Left lung (tissue), 10 donors: Measurements from ENCODE around the gene TOMM40. TPM values are rescaled to one million over a fixed set of nuclear protein-coding genes. Genes with fewer than 3 reads are reported as not detected.
"Not testable (repeated sequence)": the region's sequence is repeated elsewhere in the genome, so short reads cannot be mapped to it uniquely, and the experiment has no call there.

Source experiments
- ATAC-seq: fragments of 200-7000 bp; cut with Tn5 transposase; one replicate; pipeline ENCODE4 v1.9.1; 2020; ENCODE audit warnings: moderate library complexity
- DNase-seq, 4 donors: peaks; one replicate each; pipeline ENCODE4 v3.0.0-alpha.2; 2013 to 2020
- H3K27ac ChIP-seq, 2 donors: fragments of 200-600 bp; sonication (generic) in 1 of 2; one replicate each; pipeline versions ENCODE4 v1.5.0 to v1.8.0; 2020 to 2021
- H3K27me3 ChIP-seq, 2 donors: fragments of 200-600 bp; sonication (generic) in 1 of 2; one replicate each; pipeline versions ENCODE4 v1.5.0 to v1.8.0; 2020 to 2021
- H3K36me3 ChIP-seq, 2 donors: fragments of 200-600 bp; sonication (generic) in 1 of 2; one replicate each; pipeline versions ENCODE4 v1.5.0 to v1.8.0; 2020 to 2021
- H3K4me1 ChIP-seq, 2 donors: fragments of 200-600 bp; one replicate each; pipeline ENCODE4 v1.8.0; 2021
- H3K4me3 ChIP-seq, 2 donors: fragments of 200-600 bp; sonication (generic) in 1 of 2; one replicate each; pipeline versions ENCODE4 v1.5.0 to v1.8.0; 2020 to 2021; ENCODE audit warnings: mild to moderate bottlenecking in 1 of 2
- H3K9me3 ChIP-seq, 2 donors: fragments of 200-600 bp; sonication (generic) in 1 of 2; one replicate each; pipeline versions ENCODE4 v1.5.0 to v1.8.0; 2020 to 2021
- CTCF ChIP-seq, 2 donors: fragments of 200-600 bp; sonication (generic) in 1 of 2; IDR thresholded peaks; one replicate each; pipeline versions ENCODE4 v1.5.0 to v1.8.0; 2021; ENCODE audit warnings: antibody characterized with exemption in 2 of 2
- intact Hi-C, 2 donors: fragments of 100-400 bp; cut with DNase I; formaldehyde crosslinking; loops; one replicate each; pipeline versions ENCODE4 v1.11.2 to v1.14.2; 2022
- polyA plus RNA-seq, 6 donors: library from polyadenylated mRNA; unstranded; fragments of 120-200 nt; gene quantifications; one replicate each; pipeline ENCODE4 v1.2.1, GENCODE V29; 2013; ENCODE audit not compliant: insufficient read length in 6 of 6
- total RNA-seq, 2 donors: library from RNA; stranded (reverse); fragmentation: NEBNext Ultra II Directional; extraction: Animal tissue kit (Norgen Biotek cat#: 25700); gene quantifications; one replicate each; pipeline ENCODE4 v1.2.1, GENCODE V29; 2021
- donor health status: DM: no; HTN: yes; CAD: no.
- donor health status: DM: no; HTN: no; CAD: no.

TOMM40 gene
- total and polyA plus RNA-seq, 8 donors = 28.8 to 79.9 (median 40.9) TPM

- intact Hi-C loops = no loop called here
- peak in 1 of 4 donors; percentile 28 for DNase-seq
- H3K27ac ChIP-seq = no peak overlapping the region
- no peak overlapping the region for H3K4me3 ChIP-seq
- TF ChIP-seq CTCF (IDR thresholded peaks at IDR 0.05) = no peak
- H3K36me3 ChIP-seq = peaks cover 0 to 76% of the 10 kb centered on the region in 2 donors
- H3K27me3 ChIP-seq = no peaks in the 10 kb centered on the region
- peak; percentile 48 for ATAC-seq
- no peaks in the 10 kb centered on the region for H3K9me3 ChIP-seq
- H3K4me1 ChIP-seq = peaks cover 0 to 5% of the 10 kb centered on the region in 2 donors
Observed at GRCh38 chr19:44878120-44878865, 12.8 kb upstream of the TOMM40 start.

- Histone ChIP-seq H3K36me3 (peaks cover 0 to 73% of the 10 kb centered on the region in 2 donors), H3K27ac (no peak overlapping the region), H3K4me1 (peaks cover 0 to 5% of the 10 kb centered on the region in 2 donors), H3K27me3 (no peaks in the 10 kb centered on the region), H3K4me3 (no peak overlapping the region), H3K9me3 (no peaks in the 10 kb centered on the region)
- TF ChIP-seq CTCF (IDR thresholded peaks at IDR 0.05) = no peak
- DNase-seq (no peak), ATAC-seq (peak; percentile 29)
- intact Hi-C loops = no loop called here
Observed at GRCh38 chr19:44879309-44880065, 11.6 kb upstream of the TOMM40 start.

- H3K27me3 ChIP-seq = no peaks in the 10 kb centered on the region
- DNase-seq (no peak), ATAC-seq (no peak)
- peaks cover 0 to 5% of the 10 kb centered on the region in 2 donors for H3K4me1 ChIP-seq
- TF ChIP-seq CTCF (IDR thresholded peaks at IDR 0.05) = no peak
- H3K4me3 ChIP-seq = no peak overlapping the region
- no peak overlapping the region for H3K27ac ChIP-seq
- intact Hi-C loops = no loop called here
- peaks cover 0 to 69% of the 10 kb centered on the region in 2 donors for H3K36me3 ChIP-seq
- no peaks in the 10 kb centered on the region for H3K9me3 ChIP-seq
Observed at GRCh38 chr19:44882063-44882462, 9.0 kb upstream of the TOMM40 start.

- H3K4me3 ChIP-seq, H3K27me3 ChIP-seq, H3K27ac ChIP-seq, H3K4me1 ChIP-seq, DNase-seq, intact Hi-C loops, H3K9me3 ChIP-seq, ATAC-seq: not testable (repeated sequence)
- peaks cover 0 to 69% of the 10 kb centered on the region in 2 donors for H3K36me3 ChIP-seq
Observed at GRCh38 chr19:44882619-44883397, 8.2 kb upstream of the TOMM40 start.

- H3K4me1 ChIP-seq = peaks cover 0 to 5% of the 10 kb centered on the region in 2 donors
- H3K36me3 ChIP-seq = peaks cover 0 to 67% of the 10 kb centered on the region in 2 donors
- H3K27me3 ChIP-seq = no peaks in the 10 kb centered on the region
- H3K4me3 ChIP-seq = no peak overlapping the region
- no peak for TF ChIP-seq CTCF (IDR thresholded peaks at IDR 0.05)
- ATAC-seq (no peak), DNase-seq (no peak)
- H3K27ac ChIP-seq = no peak overlapping the region
- intact Hi-C loops = no loop called here
- no peaks in the 10 kb centered on the region for H3K9me3 ChIP-seq
Observed at GRCh38 chr19:44883922-44884321, 7.1 kb upstream of the TOMM40 start.
